ENCODE measurements around the gene ZBTB20.

ZBTB20 gene

DNA sequence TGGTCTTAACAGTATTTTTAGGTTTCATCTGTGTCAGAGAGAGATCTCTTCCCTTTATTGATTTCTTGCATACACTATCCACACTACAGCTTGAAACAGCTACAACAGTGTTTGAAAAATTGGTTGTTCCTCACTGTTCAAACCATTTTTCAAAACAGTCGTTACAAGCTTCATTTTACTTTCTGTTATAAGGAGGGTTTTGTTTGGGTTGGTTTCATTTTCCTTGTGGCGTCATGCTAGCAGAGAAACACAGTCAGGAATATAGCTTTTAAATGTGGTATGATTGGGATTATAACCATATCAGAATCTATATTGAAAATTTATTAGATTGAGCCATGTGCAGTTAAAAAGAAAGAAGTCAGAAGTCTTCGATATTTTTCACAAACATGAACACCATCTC, 400.6 kb downstream of the ZBTB20 start:
- no peak for DNase-seq

DNA sequence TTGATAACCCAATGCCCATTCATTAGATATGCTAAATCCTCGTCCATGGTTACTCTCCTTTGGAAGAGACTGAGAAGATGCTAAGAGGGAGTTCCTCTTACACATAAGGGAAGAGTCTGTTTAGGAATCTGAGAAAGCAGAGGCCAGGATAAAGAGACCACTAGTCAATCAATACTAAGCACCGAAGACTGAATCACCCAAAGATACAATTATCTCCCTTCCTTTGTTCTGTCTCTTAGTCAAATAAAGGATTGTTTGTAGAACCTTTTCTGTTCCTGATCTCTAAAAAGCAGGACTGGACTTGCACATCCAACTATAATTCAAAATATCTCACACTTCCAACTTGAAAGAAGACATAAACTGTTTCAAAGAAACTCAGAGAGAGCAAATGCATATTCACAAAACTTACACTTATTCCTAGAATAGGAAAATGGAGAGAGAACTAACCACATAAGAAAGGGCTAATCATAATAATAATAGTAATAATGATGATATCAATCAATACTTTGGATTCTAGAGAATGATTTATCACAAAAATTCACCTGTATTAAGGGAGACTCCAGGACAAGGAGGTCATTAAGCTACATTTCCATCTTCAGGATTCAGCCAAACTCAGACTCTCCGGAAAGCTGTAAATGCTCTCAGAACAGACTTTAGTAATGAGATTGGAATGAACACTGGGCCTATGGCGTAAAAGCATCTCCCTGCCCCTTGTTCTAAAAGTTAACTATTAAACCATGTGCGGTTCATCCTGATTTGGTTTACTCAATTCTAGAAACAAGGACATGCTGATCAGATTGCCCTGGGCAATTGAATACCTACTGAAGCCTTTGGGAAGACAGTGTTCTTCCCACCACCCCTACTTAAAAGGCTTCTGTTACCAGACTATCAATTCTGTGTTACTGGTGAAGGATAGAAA, 401.5 kb downstream of the ZBTB20 start:
- no peak for DNase-seq

DNA sequence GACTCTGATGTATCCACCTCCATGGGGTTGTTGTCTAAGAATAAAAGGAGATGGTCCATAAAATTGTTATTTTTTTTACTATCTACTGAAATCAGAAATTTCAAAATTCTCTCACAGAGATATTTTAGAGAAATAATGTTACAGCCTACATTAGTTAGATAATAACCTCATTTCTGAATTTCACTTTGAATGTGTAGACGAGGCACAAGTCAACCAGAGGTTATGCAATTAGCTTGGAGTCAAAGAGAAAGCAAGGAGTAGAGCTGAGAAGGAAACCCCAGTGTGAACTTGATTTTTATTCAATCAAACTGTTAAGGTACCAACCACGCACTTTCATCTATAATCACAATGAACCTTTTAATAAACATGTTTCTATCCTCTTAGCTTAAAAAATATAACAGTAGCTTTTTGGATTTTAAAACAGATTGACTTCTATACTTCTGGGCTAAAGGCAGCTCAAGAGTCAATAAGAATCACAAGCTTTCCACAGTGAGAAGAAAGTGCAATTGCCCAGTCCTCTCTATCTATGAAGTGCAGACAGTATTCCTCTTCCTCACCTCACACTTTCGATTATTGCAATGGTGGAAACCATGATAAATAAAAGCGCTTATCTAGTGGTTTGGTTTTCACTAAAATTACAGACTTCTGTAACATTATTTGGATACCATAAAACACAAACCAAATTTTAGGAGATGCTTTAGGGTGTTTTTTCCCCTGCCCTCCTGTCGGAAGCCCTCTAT, 403.2 kb downstream of the ZBTB20 start:
- DNase-seq = no peak

DNA sequence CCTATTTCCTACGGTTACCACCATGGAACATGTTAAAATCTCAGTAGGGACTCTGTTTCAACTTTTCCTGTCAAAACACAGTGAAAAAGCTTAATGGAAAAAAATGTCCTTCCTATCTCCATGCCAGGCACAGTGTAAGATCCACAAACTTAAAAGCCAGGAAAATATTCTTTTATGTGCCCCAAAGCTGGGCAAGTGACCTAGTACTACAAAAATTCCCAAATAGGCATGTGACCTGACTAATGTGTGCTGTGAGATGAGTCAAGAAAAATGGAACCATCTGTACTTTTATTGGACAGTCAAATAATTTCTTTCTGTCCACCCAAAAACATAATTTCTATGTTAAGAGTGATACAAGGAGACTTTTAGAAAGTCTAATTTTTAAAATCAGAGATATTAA, 406.0 kb downstream of the ZBTB20 start:
- DNase-seq = no peak

DNA sequence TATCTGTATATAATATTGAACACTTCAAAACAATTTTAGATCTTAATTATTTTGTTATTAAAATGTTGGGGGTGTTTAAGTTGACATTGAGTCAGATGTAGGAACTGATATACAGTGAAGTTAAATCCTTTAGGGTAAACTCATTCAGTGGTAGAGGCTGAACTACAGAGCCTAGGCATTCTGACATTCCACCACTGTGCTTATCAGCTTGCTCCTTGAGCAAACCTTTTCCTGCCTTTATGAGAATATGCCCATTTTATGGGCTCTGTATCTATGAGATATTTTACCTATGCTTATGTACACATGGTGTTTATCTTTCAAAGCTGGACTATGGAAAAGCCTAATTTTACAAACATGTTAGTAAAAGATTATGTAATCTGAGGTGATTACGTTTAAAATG, 407.5 kb downstream of the ZBTB20 start:
- DNase-seq = no peak

DNA sequence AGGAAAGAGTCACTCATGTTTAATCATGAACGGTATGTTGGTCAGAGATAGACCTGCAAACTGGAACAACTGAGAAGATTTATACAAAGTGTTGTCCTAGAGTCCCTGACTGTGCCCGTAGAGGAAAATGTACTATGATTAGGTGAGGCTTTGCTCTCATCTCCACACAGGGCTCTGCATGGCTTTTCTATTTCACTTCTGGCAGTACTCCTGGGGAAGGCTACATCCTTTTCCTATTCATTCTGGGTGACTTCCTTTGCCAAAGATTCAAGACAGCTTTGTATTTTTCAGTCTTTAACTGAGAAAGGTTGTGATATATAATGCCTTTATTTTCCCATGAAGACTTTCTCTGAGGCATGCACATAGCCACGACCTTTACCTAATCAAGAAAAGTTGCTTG, 414.7 kb downstream of the ZBTB20 start:
- no peak for DNase-seq

DNA sequence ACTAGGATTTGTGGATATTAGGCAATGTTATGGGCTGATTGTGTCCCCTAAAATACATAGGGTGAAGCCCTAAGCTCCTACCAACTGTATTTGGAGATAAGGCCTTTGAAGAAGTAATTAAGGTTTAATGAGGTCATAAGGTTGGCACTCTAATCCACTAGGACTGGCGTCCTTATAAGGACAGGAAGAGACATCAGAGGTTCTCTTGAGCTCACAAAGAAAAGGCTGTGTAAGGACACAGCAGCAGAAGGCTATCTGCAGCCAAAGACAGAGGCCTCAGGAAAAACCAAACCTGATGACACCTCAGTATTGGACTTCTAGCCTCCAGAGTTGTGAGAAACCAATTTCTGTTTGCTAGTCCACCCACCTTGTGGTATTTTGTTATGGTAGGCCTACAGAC, 416.7 kb downstream of the ZBTB20 start:
- DNase-seq = no peak

DNA sequence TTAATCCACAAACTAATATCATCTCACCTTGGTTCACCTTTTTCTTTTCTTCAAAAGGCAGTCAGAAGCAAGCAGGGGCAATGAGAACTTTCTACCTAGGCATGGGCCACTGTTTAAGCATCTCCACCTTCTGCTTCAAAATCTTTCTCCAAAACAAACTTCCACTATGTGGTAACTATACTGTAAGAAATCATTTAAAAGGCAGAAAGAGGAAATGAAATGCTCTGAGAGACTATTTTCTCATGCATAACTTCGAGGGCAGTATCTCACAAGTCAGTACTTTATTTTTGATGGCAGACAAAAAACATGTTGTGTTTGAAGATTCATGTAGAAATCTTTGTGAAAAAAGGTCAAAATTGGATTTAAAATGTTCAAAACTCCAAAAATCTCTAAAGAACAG, 419.7 kb downstream of the ZBTB20 start:
- no peak for DNase-seq

DNA sequence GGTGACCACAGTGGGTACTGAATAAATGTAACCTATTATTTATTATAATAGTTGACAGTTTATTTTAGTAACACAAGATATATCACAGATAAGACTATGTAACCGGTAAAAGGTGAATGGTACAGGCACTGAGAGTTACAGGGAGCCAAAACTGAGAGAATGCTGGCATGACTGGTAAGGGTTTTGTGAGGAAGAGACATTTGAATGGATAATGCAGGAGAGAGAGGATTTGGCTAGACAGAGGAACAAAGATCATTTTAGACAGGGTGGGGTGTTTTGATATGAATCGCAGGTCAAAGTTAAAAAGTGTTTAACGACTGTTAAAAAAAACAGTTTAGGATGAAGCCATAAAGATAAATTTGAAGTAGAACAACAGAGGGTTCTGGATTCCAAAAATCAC, 421.1 kb downstream of the ZBTB20 start:
- no peak for DNase-seq

DNA sequence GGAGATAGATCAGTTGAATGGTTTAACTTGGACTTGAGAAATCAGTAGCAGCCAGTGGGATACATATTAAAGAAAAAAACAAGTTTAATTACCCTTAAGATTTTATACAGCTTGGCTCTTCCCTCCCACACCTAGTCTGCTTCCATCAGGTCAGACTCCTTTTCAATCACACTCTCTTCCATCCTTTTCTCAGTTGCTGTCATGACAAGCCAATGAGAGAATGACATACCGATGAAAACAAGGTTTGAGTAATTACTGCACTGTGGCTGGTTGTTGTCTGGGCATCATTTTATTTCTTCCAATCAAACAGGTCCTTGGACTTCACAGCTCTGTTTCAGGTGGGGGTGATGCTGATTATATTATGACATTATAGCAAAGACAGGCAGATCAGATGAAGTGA, 424.6 kb downstream of the ZBTB20 start:
- no peak for DNase-seq

DNA sequence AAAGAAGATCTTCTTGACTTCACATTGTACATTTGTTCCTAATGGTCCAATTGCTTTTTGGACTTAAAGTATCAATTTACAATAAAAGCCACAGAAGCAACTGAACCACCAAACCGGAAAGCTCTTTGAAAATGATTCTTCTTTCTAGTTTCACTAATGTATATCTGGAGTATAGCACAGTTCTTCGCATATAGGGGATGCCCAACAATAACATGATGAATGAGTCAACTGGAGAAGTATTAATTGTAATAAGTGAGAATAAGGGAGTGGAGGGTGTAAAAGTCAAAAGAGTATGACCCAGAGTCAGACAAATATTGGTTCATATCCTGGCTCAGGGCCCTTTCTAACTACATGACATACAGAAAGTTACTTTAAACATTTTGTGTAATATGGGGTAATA, 425.2 kb downstream of the ZBTB20 start:
- no peak for DNase-seq

DNA sequence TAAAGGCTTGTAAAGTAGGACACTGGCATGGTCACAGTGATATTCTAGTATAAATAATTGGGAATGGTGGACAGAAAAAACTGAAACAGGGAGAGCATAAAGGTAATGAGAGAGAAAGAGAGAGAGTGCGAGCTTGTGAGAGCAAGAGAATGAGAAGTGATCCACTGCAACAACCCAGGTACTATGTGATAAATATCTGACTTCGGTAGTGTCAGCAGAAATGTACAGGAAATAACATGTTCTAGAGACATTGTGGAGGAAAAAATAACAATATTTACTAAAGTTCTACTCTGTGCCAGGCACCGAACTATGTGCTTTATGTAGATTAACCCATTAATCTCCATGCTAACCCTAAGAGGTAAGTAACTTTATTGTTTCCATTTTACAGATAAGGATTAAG, 425.9 kb downstream of the ZBTB20 start:
- no peak for DNase-seq

DNA sequence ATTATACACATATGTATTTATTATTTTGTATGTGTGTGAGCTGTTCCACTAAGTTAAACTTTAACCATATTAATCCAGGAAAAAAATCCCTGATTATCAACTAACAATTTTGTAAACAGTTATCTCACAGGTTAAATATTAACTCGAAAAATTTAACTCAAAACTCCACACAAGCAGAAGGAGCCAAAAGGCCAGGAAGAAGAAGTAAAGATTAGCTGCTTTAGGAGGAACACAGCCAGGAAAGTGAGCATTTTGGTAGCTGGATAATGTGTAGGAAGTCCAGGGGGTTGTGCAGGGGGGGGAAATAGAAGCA, 428.2 kb downstream of the ZBTB20 start:
- DNase-seq = no peak

DNA sequence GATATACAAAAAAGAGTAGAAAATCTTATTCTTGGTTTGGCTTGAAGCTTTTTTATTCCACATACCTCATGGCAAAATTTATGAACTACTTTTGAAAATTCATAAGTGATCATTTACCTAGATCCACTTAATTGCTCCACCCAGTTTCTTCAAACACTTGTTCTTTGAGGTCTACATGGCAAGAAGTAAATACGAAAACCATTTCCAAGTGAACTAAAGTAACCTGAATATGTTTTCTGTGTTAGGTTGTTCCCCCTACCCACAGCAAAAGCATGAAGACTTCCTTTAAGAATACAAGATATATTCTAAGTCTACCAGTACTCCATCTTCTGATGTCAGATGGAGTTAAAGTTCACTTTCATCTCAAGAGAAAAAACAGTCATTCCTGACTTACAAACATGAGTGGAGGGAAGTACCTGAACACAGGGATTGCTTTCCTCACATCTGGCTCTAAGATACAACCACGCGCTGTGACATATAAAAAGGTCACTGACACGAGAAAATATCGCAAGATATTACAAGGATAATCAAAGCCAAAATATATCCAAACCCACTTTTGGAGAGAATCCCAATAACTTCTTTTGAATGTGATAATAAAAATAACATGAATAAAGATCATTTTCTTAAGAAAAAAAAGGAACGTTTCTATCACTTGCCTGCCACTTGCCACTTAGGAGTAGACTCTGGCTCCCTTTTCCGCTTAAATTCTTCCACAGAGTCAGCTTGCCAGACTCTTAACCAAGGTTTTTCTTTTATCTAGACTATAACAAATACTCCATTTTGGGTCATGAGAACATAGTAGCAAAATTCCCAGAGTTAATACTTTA, 428.8 kb downstream of the ZBTB20 start:
- no peak for DNase-seq

DNA sequence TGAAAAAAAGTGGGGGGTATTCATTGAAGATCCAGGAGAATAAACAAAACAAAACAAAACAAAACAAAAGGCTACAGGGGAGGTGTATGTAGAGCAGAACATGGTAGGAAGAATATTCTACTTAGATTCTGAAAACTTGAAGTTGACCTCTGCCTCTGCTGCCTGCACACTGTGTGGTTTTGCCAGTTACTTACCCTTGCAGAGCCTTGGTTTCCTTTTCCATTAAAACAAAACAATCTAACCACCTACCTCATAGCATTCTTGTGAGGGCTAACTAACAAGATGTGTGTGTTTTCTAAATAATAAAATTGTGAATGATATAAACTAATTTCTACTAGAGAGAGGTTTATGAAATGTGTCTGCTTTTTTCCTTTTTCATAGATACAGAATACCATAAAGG, 430.2 kb downstream of the ZBTB20 start:
- no peak for DNase-seq

DNA sequence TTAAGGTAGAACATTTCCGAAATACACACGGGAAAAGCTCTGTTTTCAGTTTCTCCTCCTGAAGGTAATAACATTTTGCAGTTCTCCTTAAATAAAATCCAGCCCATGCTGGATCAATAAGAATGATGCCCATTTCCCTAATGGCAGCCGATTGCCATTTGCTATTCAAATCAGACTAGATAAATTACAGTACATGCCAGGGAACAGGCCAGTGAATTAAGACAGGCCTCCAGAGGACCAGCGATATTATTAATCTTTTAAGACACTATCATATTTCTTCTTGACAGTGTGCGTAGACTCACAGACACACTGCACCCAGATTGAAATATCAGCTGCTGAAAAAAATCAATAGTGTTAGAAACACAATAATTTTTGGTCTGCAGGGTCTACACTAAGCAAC, 431.0 kb downstream of the ZBTB20 start:
- no peak for DNase-seq

DNA sequence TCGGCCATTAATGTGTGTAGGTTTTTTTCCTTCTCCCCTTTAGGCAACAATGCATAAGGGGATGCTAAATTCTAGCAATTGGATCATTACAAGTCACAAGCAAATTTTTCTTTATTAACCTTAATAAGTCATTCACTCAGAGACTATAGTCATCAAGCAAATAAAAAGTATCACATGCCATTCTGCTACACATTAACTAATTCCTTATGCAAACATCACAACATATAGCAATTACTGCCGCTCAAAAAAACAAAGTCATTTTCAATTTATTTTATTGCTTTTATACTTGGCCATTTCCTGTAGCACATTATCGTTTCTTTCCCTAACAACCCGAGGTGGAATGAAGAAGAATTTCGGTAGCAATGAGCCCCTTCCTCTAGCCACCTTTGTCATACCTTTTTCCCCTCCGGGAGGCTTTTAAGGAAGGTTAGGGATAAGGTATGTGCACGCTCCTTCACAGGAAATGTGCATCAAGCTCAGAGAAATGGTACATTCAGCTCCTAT, 432.1 kb downstream of the ZBTB20 start:
- DNase-seq = no peak

DNA sequence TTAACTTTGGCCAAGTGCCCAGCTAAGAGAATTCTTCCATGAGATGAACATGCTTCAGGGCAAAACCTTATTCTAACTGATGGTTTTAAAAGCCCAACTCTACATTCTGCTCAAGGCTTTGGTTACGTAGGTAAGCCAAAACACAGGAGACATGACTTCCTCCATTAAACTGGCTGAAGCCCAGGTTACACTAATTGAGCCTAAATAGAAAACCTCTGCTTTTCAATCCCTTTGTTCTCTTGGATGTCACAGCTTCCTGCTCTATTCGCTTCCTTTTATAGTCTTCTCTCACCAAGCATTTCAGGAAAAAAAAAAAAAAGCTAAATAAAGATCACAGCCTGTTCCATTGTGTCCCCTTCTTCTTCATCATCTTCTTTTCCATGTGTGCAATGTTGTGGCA, 432.9 kb downstream of the ZBTB20 start:
- DNase-seq = no peak

DNA sequence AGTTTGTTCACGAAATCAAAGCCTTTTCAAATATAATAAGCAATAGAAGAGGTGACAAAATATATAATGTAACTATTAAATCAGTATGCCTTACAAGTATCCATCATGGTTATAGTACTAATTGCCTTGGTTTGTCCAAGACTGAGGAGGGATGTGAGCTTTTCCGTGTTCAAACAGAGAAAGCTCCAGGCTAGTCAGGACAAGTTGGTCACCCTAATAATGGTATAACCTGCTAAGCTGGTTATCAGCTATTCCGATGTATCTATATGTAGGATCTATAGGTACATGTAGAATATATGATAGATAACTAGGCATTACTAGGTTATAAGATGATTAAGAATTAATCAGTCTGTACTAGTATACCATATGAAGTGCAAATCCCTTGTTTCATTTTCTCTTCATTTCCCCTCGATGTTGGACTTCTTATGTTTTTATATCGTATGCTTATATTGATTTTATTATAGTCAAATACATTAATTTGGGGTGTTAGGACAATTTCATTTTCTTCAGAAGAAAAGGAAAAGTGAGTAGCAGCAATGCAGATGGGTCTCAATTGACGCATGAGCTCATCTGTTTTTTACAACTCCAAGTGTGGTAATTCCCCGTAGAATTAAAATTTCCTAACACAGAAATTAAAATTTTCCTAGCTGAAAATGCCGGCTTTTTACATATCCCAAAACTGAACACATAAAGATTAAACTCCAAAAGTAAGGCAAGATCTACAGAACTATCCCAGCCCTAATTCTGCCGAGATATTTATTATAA, 434.2 kb downstream of the ZBTB20 start:
- no peak for DNase-seq

DNA sequence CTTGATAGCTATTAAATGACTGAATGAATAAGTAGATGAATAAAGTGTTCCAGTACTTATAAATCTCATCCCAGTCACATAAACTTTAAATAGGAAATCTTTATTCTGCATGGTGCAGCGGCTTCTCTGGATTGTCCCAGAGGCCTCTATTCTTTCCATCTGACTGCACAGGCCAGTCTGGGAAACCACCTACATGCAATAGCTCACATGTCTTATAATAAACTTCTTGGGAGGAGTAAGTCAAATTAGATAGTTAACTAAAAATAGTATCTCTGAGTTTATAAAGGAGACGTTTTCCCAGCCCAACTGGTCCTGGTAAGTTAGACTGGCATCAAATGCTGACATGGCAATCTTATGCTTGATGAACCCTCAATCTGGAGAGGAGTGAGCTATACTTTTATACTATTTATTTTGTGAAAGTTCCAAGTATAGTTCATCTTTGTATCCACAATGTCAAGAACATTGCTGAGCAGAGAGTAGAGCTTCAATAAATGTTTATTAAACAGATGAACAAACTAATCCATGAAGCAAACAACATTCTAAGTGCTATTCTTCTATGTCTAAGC, 435.7 kb downstream of the ZBTB20 start:
- no peak for DNase-seq

DNA sequence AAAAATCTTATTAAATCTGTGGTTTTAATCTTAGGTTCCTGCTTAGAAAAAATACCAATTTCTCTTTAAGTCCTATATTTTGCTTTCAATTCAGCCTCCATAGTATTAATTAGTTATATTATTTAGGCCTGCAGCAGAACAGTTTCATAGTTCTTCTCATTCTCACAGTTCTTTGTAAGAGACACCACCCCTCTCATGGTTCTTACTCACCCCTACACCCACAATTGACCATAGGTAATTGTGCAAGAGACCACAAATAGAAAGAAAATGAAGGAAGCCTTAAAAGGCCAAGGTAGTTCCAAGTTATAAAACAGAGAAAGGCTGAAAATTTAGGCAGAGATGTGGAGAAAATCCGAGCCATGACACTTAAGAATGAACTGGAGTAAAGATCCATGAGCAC, 438.0 kb downstream of the ZBTB20 start:
- DNase-seq = no peak

DNA sequence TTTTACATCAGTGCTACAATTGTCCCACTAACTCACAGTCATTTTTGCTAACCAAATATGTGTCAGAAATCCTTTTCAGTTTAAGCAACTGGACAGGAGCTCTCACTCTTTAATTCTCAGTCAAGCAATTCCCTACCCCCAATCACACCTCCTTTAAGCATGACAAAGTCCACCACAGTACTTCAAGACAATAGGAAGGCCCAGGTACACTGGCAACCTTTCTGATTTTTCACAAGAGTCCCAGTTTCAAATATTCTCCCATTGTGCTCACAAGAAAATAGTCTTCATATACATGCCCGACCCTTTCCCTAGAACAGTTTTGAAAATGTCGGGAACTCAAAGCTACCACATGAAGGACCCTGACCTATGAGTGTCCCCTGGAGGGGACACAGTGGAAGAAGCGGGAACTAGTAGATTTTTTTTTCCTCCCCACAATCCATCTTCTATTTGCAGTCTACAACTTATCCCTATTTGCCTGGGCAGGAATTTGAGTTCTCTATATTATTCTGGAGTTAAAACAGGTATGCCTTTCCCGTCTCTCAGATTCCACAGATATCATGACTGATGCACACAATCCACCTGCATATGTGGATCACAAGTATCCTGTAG, 439.7 kb downstream of the ZBTB20 start:
- DNase-seq = no peak
